ENCODE data around the gene CLINT1.
"Not testable (repeated sequence)": the region's sequence is repeated elsewhere in the genome, so short reads cannot be mapped to it uniquely, and the experiment has no call there.

CLINT1 gene

GRCh38 chr5:157860898-157861890 is 2.2 kb upstream of the CLINT1 start:
- DNase-seq: no peak

- DNase-seq: no peak
These were observed 256 bp upstream of the CLINT1 start for GRCh38 chr5:157859227-157859575.

DNA sequence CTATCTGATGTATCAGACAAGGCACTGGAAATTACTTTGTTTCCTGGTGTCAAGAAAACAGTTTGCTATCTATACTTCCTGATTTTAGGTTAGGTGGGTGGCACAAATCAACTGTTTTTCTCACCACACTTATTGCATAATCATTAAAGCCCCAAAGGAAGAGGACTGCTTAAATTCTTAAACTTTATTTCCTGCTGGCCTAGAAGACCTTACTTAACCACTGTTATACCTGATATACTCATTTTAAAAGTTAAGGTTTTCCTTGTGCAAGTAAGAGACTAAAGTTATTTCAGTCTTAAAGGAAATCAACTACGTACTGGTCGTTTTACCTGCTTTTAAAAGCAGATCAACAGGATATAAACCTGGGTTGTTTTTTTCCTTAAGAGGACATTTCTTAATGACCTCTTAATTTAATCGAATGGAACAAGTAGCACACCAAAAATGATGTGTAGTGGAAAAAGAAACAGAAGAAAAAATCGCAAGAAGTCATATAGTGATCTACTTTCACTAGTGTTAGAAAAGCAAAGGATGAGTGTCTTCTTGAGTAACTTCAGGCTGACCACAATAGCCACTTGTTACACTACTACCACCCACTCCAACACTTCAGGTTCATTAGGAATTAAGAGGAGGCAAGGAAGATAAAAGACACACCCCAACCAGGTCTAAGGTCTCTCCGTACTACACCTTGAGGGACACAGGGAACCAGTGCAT is 974 bp downstream of the CLINT1 start:
- no peak for DNase-seq

- no peak for DNase-seq
These were observed 3.4 kb downstream of the CLINT1 start for GRCh38 chr5:157855404-157855994.

DNA sequence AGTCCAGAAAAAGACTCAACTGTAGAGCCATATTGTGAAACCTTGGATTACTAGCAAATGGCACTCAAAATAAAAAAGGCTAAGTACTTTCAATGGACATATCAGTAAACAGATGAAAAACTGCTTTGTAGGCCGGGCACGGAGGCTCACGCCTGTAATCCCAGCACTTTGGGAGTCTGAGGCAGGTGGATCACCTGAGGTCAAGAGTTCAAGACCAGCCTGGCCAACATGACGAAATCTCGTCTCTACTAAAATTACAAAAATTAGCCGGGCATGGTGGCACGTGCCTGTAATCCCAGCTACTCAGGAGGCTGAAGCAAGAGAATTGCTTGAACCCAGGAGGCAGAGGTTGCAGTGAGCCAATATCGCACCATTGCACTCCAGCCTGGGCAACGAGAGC is 5.6 kb downstream of the CLINT1 start:
- not testable (repeated sequence) for DNase-seq

DNA sequence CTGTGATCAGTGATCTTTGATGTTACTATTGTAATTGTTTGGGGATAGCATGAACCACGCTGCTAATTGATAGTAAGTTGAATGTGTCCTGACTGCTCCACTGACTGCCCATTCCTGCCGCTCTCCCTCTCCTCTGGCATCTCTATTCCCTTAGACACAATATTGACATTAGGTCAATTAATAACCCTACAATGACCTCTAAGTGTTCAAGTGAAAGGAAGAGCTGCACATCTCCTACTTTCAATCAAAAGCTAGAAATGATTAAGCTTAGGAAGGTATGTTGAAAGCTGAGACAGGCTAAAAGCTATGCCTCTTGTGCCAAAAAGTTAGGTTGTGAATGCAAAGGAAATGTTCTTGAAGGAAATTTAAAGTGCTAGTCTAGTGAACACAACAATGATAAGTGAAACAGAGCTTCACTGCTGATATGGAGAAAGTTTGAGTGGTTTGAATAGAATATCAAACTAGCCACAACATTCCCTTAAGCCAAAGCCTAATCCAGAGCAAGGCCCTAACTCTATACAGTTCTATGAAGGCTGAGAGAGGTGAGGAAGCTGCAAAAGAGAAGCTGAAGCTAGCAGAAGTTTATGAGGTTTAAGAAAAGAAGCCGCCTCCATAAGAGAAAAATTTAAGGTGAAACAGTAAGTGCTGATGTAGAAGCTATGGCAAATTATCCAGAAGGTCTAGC is 12.9 kb downstream of the CLINT1 start:
- no peak for DNase-seq

DNA sequence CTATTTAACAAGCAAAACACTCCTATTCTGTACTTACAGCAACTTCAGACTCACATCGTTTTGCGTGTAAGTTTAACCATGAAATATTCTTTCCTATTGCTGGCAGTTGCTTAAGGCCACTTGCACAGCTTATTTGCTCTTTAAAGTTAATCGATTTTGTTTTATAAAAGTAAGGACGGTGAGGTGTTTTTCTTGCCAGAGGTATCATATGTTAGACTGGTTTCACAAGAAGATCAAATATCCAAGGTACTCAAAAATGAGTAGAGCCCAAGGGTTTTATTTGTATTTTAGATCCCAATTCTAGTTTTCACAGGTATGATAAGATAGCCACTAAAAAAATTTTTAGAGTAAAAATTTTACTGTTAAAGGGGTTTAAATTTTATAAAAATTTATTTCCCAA is 16.2 kb downstream of the CLINT1 start:
- DNase-seq: no peak

DNA sequence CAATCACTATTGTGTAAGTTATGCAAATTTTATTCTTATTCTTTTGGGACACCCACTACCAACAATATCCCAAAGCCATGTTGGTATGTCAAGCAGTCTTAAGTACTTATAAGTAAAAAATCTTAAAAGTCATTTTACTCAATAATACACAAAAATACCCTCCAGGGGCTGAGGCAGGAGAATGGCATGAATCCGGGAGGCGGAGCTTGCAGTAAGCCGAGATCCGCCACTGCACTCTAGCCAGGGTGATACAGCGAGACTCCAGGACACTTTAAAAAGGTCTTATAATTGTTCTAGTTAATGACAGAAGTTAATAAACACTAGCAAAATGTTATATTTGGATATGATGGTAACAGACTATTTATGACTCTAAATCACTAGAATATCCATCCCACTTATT is 16.8 kb downstream of the CLINT1 start:
- DNase-seq: no peak

DNA sequence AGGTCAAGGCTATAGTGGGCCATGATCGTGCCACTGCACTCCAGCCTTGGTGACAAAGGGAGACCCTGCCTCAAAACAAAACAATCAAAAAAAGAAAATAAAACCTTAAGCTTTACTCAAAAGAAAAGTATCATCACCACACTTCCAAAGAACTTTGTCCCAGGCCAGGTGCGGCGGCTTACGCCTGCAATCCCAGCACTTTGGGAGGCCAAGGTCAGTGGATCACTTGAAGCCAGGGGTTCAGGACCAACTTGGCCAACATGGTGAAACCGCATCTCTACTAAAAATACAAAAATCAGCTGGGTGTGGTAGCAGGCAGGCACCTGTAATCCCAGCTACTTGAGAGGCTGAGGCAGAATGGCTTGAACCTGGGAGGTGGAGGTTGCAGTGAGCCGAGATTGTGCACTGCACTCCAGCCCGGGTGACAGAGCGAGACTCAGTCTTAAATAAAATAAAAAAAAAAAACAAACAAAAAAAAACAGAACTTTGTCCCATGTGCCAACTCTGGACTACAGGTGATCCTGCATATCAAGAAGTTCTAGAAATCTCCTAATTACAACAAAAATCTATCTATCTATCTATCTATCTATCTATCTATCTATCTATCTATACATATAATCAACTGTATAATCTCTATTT is 19.7 kb downstream of the CLINT1 start:
- no peak for DNase-seq

DNA sequence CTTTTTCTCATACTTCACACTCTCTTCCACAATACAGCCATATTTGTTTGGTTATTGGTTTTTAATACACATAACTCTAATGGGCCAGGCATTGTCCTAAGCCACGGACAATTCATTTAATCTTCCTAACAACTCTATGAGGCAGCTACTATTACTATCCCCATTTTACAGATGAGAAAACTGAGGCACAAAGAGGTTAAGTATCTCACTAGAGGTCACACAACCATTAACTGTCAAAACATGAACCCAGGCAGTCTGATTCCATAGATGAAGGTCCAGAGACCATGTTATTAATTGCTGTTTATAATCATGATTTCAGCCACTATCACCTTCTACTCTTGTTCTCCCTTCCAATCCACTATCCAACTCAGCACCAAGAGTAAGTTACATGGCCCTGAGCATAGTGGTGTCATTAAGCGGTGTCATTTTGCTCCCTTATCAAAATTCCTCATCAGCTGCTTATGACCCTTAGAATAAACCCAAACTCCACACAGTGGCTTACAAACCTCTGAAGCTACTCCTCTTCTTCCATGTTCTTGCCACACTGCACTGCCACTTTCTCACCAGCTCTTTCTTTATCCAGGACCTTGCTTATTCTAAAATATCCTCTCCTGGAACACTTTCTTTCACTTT is 22.7 kb downstream of the CLINT1 start:
- DNase-seq: no peak

DNA sequence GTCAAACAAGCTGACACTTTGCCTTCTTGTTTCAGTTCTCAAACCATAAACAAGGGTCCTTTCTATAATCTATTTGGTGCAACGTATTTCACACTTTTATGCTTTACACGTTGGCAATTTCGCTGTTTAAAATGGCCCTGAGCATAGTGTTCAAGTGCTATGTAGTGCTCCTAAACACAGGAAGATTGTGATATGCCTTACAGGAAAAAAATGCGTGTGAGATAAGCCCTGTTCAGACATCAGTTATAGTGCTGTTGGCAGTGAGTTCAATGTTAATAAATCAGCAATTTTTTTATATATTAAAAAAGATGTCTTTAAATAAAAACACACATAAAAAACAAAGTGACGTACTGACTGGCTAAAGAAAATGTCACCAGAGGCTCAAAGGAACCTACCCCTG is 23.9 kb downstream of the CLINT1 start:
- no peak for DNase-seq

GRCh38 chr5:157828944-157829639 is 29.9 kb downstream of the CLINT1 start:
- no peak for DNase-seq

DNA sequence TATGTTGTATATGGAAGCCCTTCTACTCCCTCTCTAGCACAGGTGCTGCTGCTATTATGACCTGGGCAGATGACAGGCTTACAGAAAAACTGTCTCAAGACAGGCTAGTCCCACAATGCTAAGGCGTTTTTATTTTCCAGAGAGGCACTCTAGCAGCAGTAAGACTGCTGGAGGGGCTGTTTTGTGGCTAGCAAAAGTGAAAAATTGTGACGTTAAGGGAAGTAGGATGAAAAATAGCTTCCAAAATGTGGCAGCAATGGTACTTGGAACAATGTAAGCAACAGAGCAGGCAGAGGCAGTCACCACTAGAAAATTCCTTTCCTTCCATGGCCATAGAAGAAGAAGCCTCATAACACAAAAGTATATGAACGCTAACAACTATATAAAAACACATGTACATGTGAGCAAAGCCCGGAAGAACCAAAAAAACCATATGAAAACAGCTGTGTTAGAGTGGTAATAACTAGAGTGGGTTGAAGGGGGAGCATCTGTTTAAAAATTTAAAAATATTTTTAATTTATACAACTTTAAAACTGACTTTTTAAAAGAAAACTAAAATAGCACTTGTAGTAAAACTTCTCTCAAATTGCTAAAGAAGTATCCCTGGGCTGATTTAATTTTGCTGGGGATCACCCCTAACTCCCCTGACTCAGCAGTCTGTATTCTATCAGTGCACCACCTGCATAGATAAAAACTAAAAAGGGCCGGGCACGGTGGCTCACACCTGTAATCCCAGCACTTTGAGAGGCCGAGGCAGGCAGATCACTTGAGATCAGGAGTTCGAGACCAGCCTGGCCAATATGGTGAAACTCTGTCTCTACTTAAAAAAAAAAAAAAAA is 30.6 kb downstream of the CLINT1 start:
- no peak for DNase-seq

DNA sequence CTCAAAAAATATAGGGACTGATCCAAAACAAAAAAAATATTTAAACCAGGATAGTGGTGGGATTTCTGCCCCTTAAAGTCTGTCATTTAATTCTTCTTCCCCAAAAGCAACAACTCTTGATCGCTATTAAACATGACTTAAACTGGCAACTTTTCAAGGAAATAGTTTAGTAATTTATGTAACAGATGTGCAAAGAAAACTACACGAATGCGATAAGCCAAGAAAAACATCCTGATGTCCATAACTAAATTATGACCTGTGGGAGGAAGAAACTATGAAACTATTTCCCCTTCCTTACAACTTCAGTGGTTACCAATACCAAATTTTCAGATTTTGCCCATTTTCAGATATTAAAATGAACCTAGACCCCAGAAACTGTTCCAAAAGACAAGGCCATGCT is 31.5 kb downstream of the CLINT1 start:
- no peak for DNase-seq

GRCh38 chr5:157823655-157824054 is 35.3 kb downstream of the CLINT1 start:
- no peak for DNase-seq

DNA sequence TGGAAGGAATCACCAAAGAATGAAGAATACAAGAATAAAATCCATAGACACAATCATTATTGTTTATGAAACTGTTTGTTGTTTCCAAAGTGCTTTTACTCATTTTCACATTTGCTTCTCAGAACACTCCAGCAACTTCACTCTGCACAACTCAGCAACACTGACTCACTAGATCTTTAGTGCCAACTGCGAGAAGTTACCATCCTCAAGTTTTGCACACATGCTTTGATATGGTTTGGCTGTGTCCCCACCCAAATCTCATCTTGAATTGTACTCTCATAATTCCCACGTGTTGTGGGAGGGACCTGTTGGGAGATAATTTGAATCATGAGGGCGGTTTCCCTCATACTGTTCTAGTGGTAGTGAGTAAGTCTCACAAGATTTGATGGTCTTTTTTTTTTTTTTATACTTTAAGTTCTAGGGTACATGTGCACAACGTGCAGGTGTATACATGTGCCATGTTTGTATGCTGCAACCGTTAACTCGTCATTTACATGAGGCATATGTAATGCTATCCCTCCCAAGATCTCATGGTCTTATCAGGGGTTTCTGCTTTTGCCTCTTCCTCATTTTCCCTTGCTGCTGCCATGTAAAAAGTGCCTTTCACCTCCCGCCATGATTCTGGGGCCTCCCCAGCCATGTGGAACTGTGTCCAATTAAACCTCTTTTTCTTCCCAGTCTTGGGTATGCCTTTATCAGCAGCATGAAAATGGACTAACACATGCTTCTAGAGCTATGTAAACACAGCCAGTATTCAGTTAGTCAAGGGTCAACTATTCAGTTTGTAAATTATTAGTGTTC is 36.9 kb downstream of the CLINT1 start:
- peak in 1 of 2 experiments; percentile 15 for DNase-seq

GRCh38 chr5:157821405-157821804 is 37.5 kb downstream of the CLINT1 start:
- no peak for DNase-seq

DNA sequence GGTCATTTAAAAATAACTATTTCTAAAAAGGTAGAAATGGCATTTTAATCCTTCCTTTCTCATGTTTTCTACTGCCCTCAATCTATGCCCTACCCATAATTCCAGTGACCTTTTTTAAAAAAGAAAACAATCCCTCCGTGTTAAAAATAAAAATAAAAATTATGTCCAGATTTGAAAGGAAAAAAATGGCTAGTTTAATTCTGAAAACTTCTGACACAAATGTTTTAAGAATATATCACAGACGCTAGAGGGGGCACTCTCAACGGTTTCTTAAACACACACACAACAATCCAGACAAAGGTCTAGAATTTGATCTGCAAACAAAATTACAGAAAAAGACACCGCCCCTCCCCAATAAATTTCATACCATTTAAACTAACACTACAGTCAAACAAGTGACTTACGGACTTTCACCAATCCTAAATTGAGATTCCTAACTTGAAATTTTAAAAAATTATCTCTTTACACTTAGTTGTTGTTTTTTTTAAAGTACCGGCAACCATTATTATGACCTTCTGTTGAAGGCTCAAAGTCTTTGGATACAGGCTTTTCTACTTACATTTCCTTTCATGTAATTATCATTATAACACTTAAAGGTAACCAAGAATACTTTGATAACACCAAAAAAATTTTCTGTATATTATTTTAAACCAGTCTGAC is 38.2 kb downstream of the CLINT1 start:
- DNase-seq: no peak

DNA sequence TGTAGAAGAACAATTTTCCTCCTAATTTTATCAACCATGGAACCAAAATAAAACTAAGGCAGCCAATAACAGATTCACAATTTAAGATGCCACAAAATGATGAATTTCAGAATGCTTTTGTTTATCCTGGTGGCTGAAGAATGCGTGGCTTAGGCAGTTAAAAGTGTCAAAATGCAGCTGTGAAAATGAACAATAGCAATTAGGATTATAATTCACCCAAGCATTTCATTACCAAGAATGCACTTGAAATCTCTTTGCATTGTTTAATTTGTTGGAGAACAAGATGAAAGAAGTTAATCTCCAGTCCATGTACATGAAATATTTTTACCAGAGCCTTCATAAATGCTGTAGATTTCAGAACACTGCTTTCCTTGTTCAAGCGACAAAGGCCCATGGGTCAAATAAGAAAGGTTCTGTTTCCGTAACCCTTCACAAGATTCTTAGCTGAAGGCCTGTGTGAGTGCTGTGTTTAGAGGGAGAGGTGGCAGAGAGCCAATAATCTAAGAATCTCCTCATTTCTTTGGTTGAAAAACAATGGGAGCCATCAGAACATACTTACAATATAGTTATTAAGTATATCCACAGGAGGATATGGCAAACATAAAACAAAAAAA is 39.3 kb downstream of the CLINT1 start:
- no peak for DNase-seq
